Kidney capillary endothelial cell (primary cell): ENCODE data around the gene NXNL1.
"Not testable (repeated sequence)": the region's sequence is repeated elsewhere in the genome, so short reads cannot be mapped to it uniquely, and the experiment has no call there.

Source experiments
- DNase-seq: peaks from one replicate; pipeline ENCODE4 v3.0.0-alpha.2; 2018; ENCODE audit warnings: low spot score

The NXNL1 gene

DNA sequence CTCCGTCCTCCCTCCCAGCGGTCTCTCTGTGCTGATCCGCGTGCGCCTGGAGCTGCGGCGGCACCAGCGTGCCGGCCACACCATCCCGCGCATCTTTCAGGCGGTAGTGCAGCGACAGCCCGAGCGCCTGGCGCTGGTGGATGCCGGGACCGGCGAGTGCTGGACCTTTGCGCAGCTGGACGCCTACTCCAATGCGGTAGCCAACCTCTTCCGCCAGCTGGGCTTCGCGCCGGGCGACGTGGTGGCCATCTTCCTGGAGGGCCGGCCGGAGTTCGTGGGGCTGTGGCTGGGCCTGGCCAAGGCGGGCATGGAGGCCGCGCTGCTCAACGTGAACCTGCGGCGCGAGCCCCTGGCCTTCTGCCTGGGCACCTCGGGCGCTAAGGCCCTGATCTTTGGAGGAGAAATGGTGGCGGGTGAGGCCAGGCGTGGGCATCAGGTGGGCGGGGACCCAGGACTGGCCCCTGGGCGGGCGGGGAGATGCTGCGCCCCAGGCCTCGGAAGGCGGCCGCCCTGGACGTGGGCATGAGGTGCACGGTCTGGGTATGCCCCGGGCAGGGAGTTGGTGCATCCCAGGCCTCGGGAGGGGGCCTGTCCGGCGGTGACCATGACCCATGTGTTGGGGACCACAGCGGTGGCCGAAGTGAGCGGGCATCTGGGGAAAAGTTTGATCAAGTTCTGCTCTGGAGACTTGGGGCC lies 26.0 kb upstream of the NXNL1 start:
- DNase-seq: no peak

DNA sequence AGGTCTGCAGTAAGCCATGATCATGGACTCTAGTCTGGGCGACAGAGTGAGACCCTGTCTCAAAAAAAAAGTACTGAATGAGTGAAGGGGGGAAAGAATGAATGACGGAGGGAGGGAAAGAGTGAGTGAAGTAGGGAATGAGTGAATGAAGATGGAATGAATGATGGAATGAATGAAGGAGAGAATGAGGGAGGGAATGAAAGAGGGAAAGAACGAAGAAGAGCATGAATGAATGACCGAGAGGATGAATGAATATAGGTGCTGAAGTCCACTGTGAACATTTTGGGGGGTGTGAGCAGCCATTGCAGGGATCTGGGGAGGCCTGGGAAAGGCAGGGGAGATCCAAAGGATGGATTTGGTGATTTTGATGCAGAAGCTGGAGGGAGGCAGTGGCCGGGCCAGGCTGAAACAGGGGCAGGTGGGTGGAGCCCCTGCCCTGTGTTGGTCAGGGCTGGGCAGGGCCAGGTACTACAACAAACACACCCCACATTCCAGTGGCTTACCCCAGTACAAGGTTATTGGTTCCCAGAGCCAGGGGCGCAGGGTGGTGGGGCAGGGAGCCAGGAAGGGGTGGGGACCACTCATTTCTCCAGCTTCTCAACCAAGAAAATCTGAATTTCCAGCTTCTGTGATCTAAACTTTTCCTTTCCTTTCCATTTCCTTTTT lies 23.9 kb upstream of the NXNL1 start:
- no peak for DNase-seq

DNA sequence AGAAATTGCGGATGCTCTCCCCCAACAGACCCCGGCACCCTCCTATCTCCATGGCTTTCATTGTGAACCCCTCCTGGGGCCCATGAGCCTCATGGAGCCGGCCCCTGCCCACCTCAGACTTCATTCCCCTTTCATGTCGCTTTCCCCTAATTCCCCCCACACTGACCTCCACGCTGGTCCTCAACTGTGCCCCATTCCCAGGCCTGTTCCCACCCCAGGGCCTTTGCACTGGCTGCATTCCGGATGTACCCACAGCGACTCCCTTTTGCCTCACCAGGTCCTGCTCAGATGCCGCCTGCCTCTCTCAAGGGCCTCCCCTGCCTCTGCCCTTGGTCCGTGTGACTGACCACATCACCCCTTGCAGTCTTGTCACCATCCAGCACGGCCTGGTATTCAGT lies 22.9 kb upstream of the NXNL1 start:
- DNase-seq: no peak

- no peak for DNase-seq
These were observed 22.3 kb upstream of the NXNL1 start for GRCh38 chr19:17482877-17483604.

DNA sequence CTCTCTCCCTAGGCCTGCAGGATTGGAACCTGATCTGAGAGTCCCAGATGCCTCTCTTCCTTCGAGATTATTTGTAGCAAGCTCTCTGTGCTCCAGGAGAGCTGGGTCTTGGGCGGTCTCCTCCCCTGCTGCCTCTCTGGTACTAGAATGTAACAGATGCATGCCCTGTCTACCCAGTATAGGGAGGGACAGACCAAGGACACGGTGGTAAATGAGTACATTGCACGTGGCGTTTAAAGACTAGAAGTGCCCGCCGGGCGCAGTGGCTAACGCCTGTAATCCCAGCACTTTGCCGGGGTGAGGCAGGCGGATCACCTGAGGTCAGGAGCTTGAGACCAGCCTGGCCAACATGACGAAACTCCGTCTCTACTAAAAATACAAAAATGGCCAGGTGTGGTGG lies 21.3 kb upstream of the NXNL1 start:
- DNase-seq: no peak

DNA sequence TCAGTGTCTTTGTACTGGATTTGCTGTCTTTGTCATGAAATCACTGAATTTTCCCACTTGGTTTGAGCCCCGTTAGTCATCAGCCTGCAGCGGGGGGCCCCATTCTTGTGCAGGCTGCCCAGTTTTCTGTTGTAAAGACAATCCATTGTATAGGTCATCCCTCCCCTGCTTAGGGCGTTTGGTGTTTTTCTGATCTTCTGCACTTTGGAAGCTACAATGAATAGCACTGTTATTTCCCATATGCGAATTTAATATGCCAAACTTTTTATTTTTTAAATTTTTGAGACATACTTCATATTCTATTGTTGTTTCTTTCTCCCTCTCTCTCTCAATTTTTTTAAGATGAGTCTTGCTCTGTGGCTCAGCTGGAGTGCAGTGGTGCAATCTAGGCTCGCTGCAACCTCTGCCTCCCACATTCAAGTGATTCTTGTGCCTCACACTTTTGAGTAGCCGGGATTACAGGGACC lies 18.6 kb upstream of the NXNL1 start:
- no peak for DNase-seq

DNA sequence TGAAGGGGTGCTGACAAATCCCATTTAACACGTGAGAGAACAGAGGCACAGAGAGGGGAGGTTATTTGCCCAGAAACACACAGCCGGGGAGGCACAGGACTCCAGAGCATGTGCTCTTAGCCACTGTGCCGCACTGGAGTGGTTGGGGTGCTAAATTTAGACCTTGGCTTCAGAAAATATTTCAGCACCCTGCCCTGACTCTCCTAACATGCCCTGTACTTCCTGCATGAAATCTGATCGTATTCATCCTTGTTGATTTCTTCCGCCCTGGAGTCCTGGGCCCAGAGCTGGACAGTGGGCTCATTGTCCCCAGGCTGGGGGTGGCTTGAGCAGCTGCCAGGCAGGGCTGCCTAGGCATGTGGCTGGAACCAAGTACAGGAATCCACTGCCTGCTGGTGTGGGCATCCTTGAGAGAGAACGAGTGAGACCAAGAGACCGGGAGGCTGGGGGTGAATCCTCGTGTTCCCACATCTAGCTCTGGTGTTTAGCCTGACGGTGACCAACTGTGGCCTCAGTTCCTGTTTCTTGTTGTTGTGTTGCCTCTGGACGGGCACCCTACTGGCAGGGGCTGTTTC lies 14.9 kb upstream of the NXNL1 start:
- DNase-seq: no peak

DNA sequence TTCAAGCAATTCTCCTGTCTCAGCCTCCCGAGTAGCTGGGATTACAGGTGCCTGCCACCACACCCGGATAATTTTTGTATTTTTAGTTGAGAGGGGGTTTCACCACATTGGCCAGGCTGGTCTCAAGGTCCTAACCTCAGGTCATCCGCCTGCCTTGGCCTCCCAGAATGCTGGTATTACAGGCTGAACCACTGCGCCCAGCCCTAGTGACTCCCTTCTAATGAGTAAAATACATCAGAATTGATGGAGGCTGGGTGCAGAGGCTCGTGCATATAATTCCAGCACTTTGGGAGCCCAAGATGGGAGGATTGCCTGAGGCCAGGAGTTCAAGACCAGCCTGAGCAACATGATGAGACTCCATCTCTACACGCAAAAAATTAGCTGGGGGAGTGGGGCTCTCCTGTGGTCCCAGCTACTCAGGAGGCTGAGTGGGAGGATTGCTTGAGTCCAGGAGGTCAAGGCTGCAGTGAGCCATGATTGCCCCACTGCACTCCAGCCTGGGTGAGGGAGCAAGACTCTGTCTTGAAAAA lies 14.3 kb upstream of the NXNL1 start:
- DNase-seq: not testable (repeated sequence)

GRCh38 chr19:17473041-17473440 lies 12.3 kb upstream of the NXNL1 start:
- no peak for DNase-seq

DNA sequence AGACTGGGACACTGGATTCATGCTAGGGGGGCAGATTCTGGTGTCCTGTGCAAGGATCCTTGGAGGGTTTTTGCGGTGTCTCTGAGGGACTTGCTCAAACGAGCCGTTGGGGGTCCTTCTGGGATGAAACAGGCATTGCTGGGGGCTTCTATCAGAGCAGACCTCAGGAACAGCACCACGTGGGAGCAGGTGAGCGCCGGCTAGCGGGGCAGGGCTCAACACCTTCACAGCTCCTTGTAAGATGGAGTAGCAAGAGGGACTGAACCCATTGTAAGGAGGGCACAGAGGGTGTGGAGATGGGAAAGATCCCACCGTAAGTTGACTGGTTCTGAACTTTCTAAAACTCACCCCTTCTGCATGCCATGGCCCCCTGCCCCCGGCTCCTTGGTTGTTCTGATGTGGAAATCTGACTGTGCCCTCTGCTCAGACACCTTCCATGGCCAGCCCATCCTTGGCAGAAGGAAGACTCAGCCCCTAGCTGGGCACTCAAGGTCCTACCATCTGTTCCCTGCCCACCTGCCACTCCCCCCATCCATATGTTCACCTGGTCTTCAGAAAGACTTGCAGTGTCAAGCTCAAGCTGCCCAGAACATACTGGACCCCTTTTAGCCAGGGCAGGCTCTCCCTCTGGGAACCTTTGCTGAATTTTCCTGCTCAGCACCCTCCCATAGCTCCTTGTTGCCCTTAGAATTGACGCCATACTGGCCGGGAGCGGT lies 10.8 kb upstream of the NXNL1 start:
- no peak for DNase-seq

GRCh38 chr19:17470068-17470841 lies 9.5 kb upstream of the NXNL1 start, which contains the start of gene SLC27A1:
Gene SLC27A1, plus strand, starts transcription at chr19:17470524. Its CDS starts 17 bp downstream, at chr19:17470541.
- peak; percentile 99 for DNase-seq

GRCh38 chr19:17469481-17470067 lies 8.8 kb upstream of the NXNL1 start:
- DNase-seq: peak; percentile 70

DNA sequence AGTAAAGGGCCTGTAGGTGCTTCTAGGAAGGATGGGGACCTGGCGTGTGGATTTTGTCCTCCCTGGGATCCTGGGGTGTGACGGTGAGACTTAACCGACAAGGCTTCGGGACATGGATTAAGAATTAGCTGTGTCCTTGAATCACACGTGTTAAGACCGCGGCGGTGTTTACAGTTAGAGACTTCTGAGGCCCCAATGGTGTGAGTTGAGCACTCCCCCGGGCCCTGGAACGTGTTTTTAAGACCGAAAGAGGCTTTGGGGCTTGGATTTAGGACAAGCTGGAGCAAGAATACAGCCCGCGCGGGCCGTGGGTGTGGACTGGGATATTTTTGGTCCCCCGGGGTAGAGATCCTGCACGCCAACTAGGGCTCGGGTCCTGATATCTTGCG lies 8.4 kb upstream of the NXNL1 start:
- no peak for DNase-seq

DNA sequence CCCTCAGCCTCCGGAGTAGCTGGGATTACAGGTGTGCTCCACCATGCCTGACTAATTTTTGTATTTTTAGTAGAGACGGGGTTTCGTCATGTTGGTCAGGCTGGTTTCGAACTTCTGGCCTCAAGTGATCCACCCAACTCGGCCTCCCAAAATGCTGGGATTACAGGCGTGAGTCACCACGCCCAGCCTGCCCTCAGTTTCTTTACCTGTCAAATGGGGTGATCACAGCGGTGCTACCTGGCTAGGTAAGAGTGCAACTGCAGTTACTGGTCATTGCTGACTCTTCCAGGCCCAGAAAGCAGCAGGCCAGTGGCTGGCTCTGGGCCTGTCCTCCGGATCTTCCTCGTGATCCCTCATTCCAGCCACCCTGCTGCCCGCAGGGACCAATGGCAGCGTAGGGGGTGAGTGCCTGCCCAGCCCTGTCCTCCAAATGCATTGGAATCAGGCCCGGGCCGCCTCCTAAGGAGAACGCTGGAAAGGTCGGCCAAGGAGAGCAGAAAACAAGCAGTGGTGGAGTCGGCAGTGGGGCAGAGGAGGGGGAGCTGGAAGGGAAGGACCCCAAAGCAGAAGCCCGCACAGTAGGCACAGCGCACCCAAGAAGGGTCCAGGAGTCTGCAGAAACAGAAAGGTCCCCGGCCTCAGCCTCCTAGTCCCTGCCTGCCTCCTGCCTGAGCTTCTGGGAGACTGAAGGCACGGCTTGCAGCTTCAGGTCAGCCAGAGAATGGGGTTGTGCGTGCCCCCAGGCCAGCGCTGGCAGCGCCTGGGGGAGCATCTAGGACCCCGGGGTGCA lies 7.8 kb upstream of the NXNL1 start:
- DNase-seq: no peak

- no peak for DNase-seq
These were observed 7.0 kb upstream of the NXNL1 start for GRCh38 chr19:17467471-17468301.

DNA sequence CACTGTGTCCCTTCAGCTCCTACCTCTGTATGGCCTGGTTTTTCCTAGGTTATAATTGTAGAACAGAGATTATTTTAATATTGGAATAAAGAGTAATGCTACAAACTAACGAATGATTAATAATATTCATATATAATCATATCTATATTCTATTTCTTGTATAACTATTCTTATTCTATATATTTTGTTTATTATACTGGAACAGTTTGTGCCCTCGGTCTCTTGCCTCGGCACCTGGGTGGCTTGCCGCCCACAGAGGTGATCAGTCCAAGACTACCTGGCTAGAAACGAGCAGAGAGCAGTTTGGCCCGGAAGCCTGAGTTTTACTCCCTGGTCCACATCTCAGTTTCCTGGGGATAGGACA lies 5.7 kb upstream of the NXNL1 start:
- DNase-seq: no peak

GRCh38 chr19:17458970-17459369 lies 1.8 kb downstream of the NXNL1 start:
- DNase-seq: no peak

GRCh38 chr19:17457616-17458015 lies 3.1 kb downstream of the NXNL1 start:
- no peak for DNase-seq

- no peak for DNase-seq
These were observed 4.6 kb downstream of the NXNL1 start for GRCh38 chr19:17456127-17456526.
